ENCODE results near the gene AP1M1. TPM values are rescaled to one million over a fixed set of nuclear protein-coding genes. Genes with fewer than 3 reads are reported as not detected.

The AP1M1 gene
- total RNA-seq, 2 donors from 2014 or later, result 77.5 to 121 TPM

- no peak for DNase-seq (ENCODE audit: low spot score)
- Histone ChIP-seq H3K4me1 (ENCODE audit: control insufficient read depth in 1 of 2, low read depth in 2 of 2) (no peaks in the 10 kb centered on the region), H3K9me3 (no peaks in the 10 kb centered on the region), H3K36me3 (peaks cover 48% of the 10 kb centered on the region), H3K27ac (no peak overlapping the region), H3K27me3 (replicated peaks; ENCODE audit: insufficient read depth) (no peaks in the 10 kb centered on the region), H3K4me3 (no peak overlapping the region)
- no peak for TF ChIP-seq CTCF (IDR thresholded peaks at IDR 0.05)
- no peak for ATAC-seq (ENCODE audit: insufficient number of reproducible peaks, low FRiP score, low read depth)
Observed at GRCh38 chr19:16235811-16236652, 38.3 kb downstream of the AP1M1 start.

GRCh38 chr19:16244091-16244490, 46.4 kb downstream of the AP1M1 start:
- no peak for TF ChIP-seq CTCF (IDR thresholded peaks at IDR 0.05)
- Histone ChIP-seq H3K36me3 (no peaks in the 10 kb centered on the region), H3K27ac (no peak overlapping the region), H3K4me3 (no peak overlapping the region), H3K9me3 (no peaks in the 10 kb centered on the region), H3K27me3 (replicated peaks; ENCODE audit: insufficient read depth) (no peaks in the 10 kb centered on the region), H3K4me1 (ENCODE audit: control insufficient read depth in 1 of 2, low read depth in 2 of 2) (peaks cover 0 to 6% of the 10 kb centered on the region in 2 donors)
- DNase-seq (ENCODE audit: low spot score) (no peak), ATAC-seq (ENCODE audit: insufficient number of reproducible peaks, low FRiP score, low read depth) (no peak)

DNA sequence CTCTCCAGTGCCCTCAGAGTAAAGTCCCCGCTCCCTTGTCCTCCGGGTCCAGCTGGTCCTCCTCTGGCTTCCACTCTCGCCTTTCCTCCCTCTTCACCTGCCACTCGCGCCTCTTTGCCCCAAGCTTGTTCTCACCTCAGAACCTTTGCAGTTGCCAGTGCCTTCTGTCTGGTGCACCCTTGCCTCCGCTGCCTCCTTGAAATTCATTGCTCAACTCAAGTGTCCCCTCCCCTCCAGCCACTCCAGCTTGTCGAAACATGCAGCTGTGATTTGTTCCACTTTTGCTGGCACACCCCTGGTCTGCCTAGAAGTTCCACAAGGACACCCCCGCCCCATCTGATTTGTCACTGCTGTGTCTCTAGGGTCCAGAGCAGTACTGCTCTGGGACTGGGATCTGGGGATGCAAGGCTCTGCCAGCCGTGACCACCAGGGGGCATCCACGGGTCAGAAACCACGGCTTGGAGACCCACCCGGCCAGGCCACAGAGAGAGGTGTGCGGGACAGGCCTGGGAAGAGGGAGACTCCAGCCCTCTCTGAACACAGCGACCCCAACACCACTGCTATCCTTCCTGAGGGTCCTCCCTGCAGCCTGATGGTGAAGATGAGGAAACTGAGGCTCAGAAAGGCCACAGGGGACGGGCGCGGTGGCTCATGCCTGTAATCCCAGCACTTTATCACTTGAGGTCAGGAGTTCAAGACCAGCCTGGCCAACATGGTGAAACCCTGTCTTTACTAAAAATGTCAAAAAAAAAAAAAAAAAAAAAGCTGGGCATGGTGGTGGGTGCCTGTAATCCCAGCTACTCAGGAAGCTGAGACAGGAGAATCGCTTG, 49.9 kb downstream of the AP1M1 start:
- H3K4me3 ChIP-seq, result no peak overlapping the region
- H3K27ac ChIP-seq, result no peak overlapping the region
- DNase-seq (ENCODE audit: low spot score) (peak; percentile 59), ATAC-seq (ENCODE audit: insufficient number of reproducible peaks, low FRiP score, low read depth) (peak; percentile 81)
- no peaks in the 10 kb centered on the region for H3K9me3 ChIP-seq
- no peaks in the 10 kb centered on the region for H3K27me3 ChIP-seq (replicated peaks; ENCODE audit: insufficient read depth)
- H3K36me3 ChIP-seq, result no peaks in the 10 kb centered on the region
- TF ChIP-seq CTCF (IDR thresholded peaks at IDR 0.05), result peak; percentile 94
- peaks cover 0 to 13% of the 10 kb centered on the region in 2 donors for H3K4me1 ChIP-seq (ENCODE audit: control insufficient read depth in 1 of 2, low read depth in 2 of 2)

DNA sequence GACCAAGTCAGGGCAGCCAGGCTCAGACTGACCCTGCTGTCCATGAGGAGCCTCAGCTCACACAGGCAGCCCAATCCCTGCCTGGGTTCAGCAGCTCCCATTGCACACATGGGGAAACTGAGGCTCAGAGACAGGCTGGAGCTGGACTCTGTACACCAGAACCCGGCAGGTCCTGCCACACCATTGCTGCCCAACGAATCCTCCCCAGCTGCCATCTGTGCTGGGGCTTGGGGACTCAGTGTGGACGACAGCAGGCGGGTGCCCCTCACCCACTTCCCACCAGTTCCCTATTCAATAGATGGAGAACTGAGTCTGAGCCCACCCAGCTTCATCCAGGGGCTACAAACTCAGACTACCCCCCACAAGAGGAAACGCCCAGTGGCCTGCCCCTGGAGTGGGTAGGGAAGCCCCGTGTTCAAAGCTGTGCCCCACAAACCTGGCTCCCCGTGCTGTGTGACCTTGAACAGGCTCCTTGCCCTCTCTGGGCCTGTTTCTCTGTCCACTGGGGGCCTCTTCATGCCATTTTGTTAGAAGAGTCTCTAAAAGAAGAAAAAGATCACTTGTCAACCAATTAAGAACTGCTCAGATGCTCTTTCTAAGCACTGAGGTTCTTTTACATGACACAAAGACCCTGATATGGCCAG, 50.8 kb downstream of the AP1M1 start:
- Histone ChIP-seq H3K4me1 (ENCODE audit: control insufficient read depth in 1 of 2, low read depth in 2 of 2) (peaks cover 0 to 13% of the 10 kb centered on the region in 2 donors), H3K27ac (no peak overlapping the region), H3K9me3 (no peaks in the 10 kb centered on the region), H3K27me3 (replicated peaks; ENCODE audit: insufficient read depth) (no peaks in the 10 kb centered on the region), H3K36me3 (no peaks in the 10 kb centered on the region), H3K4me3 (no peak overlapping the region)
- no peak for TF ChIP-seq CTCF (IDR thresholded peaks at IDR 0.05)
- no peak for ATAC-seq (ENCODE audit: insufficient number of reproducible peaks, low FRiP score, low read depth)
- DNase-seq (ENCODE audit: low spot score), result no peak

All from thoracic aorta (tissue), 2 donors.